NT2/D1 (cell line): ENCODE results near the gene APLNR.

ENCODE experiments used
- DNase-seq: peaks from one replicate; pipeline ENCODE4 v3.0.0-alpha.2; 2011; ENCODE audit warnings: low read depth, low spot score
- H3K27me3 ChIP-seq: 2 replicates; pipeline ENCODE4 v1.6.0; 2011; ENCODE audit warnings: mild to moderate bottlenecking; ENCODE audit not compliant: insufficient read length, insufficient read depth
- H3K36me3 ChIP-seq: 2 replicates; pipeline ENCODE4 v1.6.1; 2011; ENCODE audit warnings: mild to moderate bottlenecking, low read length, mixed read lengths; ENCODE audit not compliant: insufficient read depth, insufficient read length
- H3K4me1 ChIP-seq: 2 replicates; pipeline ENCODE4 v1.5.1; 2011; ENCODE audit not compliant: insufficient read depth, insufficient read length
- H3K4me3 ChIP-seq: 2 replicates; pipeline ENCODE4 v1.5.1; 2011; ENCODE audit warnings: low read depth; ENCODE audit not compliant: insufficient read length
- H3K9ac ChIP-seq: 2 replicates; pipeline ENCODE4 v1.6.0; 2011; ENCODE audit warnings: low read depth; ENCODE audit not compliant: insufficient read length
- H3K9me3 ChIP-seq: 2 replicates; pipeline ENCODE4 v1.5.1; 2011; ENCODE audit warnings: mild to moderate bottlenecking, low read length; ENCODE audit not compliant: insufficient read depth
- SUZ12 ChIP-seq: IDR thresholded peaks from 2 replicates; pipeline ENCODE4 v1.6.1; 2011; ENCODE audit not compliant: insufficient read length, insufficient read depth; ENCODE audit errors: extremely low read depth
- YY1 ChIP-seq: IDR thresholded peaks from 2 replicates; pipeline ENCODE4 v1.6.1; 2011; ENCODE audit not compliant: insufficient read length, insufficient read depth
- ZNF274 ChIP-seq: IDR thresholded peaks from 2 replicates; pipeline ENCODE4 v1.6.1; 2011; ENCODE audit warnings: mild to moderate bottlenecking, low read depth, low read length

Gene APLNR

DNA sequence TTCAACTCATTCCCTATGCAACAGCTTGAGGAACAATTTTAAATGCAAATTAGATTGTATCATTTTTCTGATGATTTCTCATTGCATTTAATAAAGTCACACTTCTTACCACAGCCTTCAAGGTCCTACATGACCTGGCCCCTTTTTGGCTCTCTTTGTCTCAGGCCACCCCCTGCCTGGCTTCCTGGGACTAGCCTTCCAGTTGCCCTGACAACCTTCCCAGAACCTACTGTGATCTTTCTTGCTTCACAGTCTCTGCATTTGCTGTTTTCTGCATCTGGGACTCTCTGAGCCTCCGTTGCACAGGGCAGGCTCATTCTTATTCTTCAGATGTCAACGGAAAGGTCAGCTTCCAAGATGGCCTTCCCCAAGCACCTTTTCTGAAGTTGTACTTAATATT lies 12.9 kb downstream of the APLNR start:
- H3K4me1 ChIP-seq, result no peaks in the 10 kb centered on the region
- H3K4me3 ChIP-seq, result no peak overlapping the region
- H3K36me3 ChIP-seq, result no peaks in the 10 kb centered on the region
- no peaks in the 10 kb centered on the region for H3K27me3 ChIP-seq
- H3K9me3 ChIP-seq, result no peaks in the 10 kb centered on the region; the same call in 1 of the 2 replicates
- no peak for DNase-seq
- H3K9ac ChIP-seq, result no peak overlapping the region
- no peak for TF ChIP-seq YY1
- TF ChIP-seq ZNF274, result no peak
- no peak for TF ChIP-seq SUZ12

DNA sequence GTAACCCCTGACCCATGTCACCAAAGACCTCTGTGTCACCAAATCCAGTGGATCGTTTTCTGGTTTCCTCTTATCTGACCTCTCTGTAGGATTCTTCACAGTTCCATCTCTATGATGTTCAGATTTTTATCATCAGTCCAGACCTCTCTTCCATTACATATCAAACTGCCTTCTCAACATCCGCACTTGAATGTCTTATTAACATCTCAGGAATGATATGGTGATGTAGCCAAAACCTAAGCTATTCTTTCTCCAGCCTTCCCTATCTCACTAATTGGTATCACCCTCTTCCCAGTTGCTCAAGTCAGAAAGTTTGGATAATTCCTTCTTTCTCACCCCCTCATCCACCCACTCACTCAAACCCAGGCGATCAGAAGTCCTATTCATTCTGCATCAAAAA lies 13.4 kb downstream of the APLNR start:
- Histone ChIP-seq H3K9ac (no peak overlapping the region), H3K4me3 (no peak overlapping the region), H3K4me1 (no peaks in the 10 kb centered on the region), H3K36me3 (no peaks in the 10 kb centered on the region), H3K27me3 (no peaks in the 10 kb centered on the region), H3K9me3 (no peaks in the 10 kb centered on the region; the same call in 1 of the 2 replicates)
- no peak for DNase-seq
- TF ChIP-seq SUZ12, result no peak
- TF ChIP-seq ZNF274, result no peak
- TF ChIP-seq YY1, result no peak

DNA sequence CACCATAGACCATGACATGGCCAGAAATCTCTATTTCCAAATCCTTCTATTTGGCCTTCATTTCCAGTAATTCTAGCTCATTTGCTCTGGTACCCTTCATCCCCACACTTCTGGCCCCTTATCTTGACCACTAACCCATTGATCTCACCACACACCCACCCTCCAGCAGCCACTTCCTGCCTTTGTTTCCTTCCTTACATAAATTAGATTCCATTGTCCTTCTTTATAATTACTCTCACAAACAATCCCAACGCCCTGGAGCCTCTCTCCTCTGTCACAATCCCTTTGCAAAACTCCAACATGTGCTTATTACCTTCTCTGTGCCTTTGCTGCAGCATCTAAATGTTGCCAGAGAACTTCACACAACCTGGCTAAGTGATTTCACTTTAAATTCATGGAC lies 14.8 kb downstream of the APLNR start:
- Histone ChIP-seq H3K27me3 (no peaks in the 10 kb centered on the region), H3K36me3 (no peaks in the 10 kb centered on the region), H3K4me3 (no peak overlapping the region), H3K4me1 (no peaks in the 10 kb centered on the region), H3K9me3 (no peaks in the 10 kb centered on the region; the same call in 1 of the 2 replicates), H3K9ac (no peak overlapping the region)
- DNase-seq, result no peak
- TF ChIP-seq ZNF274 (no peak), YY1 (no peak), SUZ12 (no peak)

DNA sequence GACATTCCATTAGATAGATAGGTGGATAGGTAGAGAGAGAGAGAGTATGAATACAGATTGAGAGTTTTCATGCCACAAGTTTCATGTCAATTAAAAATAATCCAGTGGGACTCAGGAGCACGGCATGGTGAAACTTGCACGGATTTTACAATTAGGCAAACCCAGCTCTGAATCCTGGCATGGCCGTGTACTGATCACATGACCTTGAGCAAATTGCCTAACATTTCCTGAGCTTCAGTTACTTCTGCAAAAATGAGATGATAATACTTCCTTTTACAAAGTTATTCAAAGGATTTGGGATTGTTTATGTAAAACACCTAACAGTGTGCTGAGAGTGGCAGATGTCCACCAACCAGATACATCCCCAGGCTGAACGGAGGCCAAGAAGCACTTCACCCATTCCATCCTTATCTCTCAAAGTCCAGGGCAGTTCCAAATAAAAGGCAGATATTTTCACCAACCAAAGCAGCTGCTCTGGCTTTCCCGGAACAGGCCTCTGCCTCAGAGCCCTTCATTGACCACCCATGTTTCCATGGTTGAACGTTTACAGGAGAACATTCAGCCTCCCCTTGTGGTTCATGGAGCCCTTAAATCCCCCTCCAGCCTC lies 17.9 kb downstream of the APLNR start:
- no peak overlapping the region for H3K4me3 ChIP-seq
- TF ChIP-seq ZNF274 (no peak), YY1 (no peak), SUZ12 (no peak)

DNA sequence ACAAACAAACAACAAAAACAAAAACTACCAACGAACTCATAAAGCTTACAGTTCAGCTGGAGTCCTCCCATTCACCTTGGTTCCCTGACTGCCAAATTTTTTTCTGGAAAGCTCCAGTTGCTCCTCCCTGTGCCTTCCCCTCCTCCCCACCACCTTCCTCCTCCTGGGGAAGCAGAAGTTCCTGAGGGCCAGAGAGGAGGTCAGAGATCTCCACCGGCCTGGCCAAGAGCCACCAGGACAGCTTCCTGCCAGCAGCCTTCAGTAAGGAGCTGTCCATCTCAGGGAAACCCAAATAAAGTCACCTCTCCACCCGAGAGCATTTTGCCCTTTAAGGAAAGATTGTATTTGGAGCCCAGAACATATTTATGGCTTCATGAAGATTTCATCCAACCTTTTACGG lies 20.0 kb downstream of the APLNR start:
- H3K4me3 ChIP-seq, result no peak overlapping the region
- no peak for TF ChIP-seq ZNF274
- TF ChIP-seq YY1, result no peak
- TF ChIP-seq SUZ12, result no peak
- no peak for DNase-seq
- peaks cover 4% of the 10 kb centered on the region for H3K4me1 ChIP-seq
- H3K27me3 ChIP-seq, result no peaks in the 10 kb centered on the region
- no peak overlapping the region for H3K9ac ChIP-seq
- no peaks in the 10 kb centered on the region for H3K9me3 ChIP-seq
- H3K36me3 ChIP-seq, result no peaks in the 10 kb centered on the region

More for the DNA sequence above, 17.9 kb downstream of the APLNR start:
- Histone ChIP-seq H3K4me1 (peaks cover 4% of the 10 kb centered on the region), H3K27me3 (no peaks in the 10 kb centered on the region), H3K9me3 (no peaks in the 10 kb centered on the region), H3K9ac (no peak overlapping the region), H3K36me3 (no peaks in the 10 kb centered on the region)
- no peak for DNase-seq

DNA sequence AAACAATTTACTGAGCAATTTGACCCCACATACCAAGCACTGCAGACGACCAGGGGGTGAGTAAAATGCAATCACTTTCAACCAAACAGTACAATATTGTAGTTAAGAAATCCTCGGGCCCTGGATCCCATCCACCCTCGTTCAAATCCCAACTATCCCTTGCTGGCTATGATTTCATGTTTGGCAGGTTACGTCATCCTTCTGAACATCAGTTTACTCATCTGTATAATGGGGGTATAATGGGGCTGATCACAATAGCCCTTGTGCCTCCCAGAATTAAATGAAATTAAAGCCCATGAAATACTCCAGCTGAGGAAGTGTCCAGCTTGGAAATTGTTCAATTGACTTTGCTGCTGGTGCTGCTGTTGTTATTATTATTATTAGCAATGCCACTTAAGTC lies 20.6 kb downstream of the APLNR start:
- no peak for DNase-seq
- H3K36me3 ChIP-seq, result no peaks in the 10 kb centered on the region
- TF ChIP-seq ZNF274, result no peak
- TF ChIP-seq SUZ12, result no peak
- TF ChIP-seq YY1, result no peak
- no peak overlapping the region for H3K9ac ChIP-seq
- no peaks in the 10 kb centered on the region for H3K9me3 ChIP-seq
- no peak overlapping the region for H3K4me3 ChIP-seq
- H3K4me1 ChIP-seq, result peaks cover 4% of the 10 kb centered on the region
- no peaks in the 10 kb centered on the region for H3K27me3 ChIP-seq

DNA sequence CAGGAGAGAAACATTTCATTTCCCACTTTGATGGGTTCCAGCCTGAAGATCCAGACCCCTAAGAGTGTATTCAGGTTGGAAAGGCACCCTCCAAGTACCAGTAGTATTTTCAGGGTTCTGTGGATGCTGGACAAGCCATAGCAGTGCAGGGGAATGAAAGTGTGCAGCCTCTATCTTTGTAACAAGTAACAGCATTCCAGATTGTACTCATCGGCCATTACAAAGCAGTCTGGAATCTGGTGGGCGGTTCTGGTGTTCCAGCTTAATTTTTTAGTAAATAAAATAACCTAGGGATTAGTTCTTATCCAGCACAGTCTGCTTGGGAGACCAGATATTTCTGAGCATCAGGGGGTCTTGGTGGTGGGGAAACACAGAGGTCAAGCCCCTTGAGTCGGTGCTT lies 22.6 kb downstream of the APLNR start:
- TF ChIP-seq YY1 (no peak), ZNF274 (no peak), SUZ12 (no peak)
- Histone ChIP-seq H3K27me3 (no peaks in the 10 kb centered on the region), H3K36me3 (no peaks in the 10 kb centered on the region), H3K9ac (no peak overlapping the region), H3K4me3 (no peak overlapping the region), H3K4me1 (peaks cover 8% of the 10 kb centered on the region), H3K9me3 (no peaks in the 10 kb centered on the region)
- DNase-seq, result no peak

DNA sequence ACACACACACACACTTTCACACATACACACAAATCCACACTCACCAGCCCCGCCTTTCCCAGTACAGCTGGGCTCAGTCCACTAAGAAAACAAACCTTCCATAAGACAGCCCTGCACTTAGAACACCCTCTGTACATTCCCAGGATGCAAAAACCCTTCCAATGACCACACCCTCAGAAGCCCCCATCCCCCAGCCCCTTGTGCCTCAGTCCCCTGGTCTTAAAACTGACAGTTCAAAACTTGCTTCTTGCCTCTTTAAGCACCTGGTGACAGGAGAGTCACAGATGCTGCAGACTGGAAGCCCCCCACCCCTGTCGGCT lies 23.0 kb downstream of the APLNR start:
- no peaks in the 10 kb centered on the region for H3K27me3 ChIP-seq
- no peak overlapping the region for H3K4me3 ChIP-seq
- no peak for DNase-seq
- H3K9ac ChIP-seq, result no peak overlapping the region
- no peaks in the 10 kb centered on the region for H3K9me3 ChIP-seq
- no peaks in the 10 kb centered on the region for H3K36me3 ChIP-seq
- H3K4me1 ChIP-seq, result peaks cover 8% of the 10 kb centered on the region
- TF ChIP-seq ZNF274, result no peak
- TF ChIP-seq SUZ12, result no peak
- no peak for TF ChIP-seq YY1
